ENCODE data around the gene PTP4A1.

The PTP4A1 gene

DNA sequence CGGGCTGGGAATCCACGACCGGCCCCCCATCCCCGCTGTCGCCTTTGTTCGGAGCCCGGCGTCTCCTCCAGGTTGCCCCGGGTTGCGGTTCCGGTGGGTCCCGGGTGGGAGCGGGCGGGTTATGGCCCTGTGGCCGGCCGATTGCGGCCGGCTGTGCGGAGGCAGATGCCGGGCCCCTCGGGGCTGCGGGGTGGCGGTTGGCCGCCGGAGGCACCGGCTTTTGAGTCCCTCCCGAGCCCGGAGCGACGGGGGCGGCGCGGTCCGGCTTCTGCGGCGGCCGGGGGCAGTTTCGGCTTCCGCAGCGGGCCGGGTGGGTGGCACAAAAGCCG is 431 bp downstream of the PTP4A1 start:
- no peak for TF ChIP-seq CTCF (IDR thresholded peaks at IDR 0.05; ENCODE audit: control extremely low read depth, extremely low read depth, low read depth, missing control alignments)
- ChIA-PET POLR2A (interaction anchor here (1.2 to 2.2 kb wide), 2 partner anchors 11 to 68 kb away, joined by 4 to 10 read pairs; no protein-coding TSS in a partner anchor), CTCF (interaction anchor here (1.3 to 2.5 kb wide), 5 partner anchors 20 to 221 kb away, joined by 4 to 18 read pairs (median 9); no protein-coding TSS in a partner anchor)
- DNase-seq (ENCODE audit: extremely low spot score): peak; percentile 14

GRCh38 chr6:63573076-63573898 is 1.0 kb downstream of the PTP4A1 start:
- ChIA-PET CTCF (interaction anchor here (0.6 to 2.5 kb wide), 19 partner anchors 9 to 229 kb away, joined by 3 to 21 read pairs (median 4); no protein-coding TSS in a partner anchor), POLR2A (interaction anchor here (0.8 to 2.2 kb wide), 4 partner anchors 11 to 68 kb away, joined by 3 to 10 read pairs (median 5); no protein-coding TSS in a partner anchor)
- TF ChIP-seq CTCF (IDR thresholded peaks at IDR 0.05; ENCODE audit: control extremely low read depth, extremely low read depth, low read depth, missing control alignments): no peak
- peak; percentile 62 for DNase-seq (ENCODE audit: extremely low spot score)

GRCh38 chr6:63573899-63574553 is 1.7 kb downstream of the PTP4A1 start:
- ChIA-PET CTCF (interaction anchor here (0.6 to 2.5 kb wide), 26 partner anchors 9 to 229 kb away, joined by 3 to 21 read pairs (median 4); no protein-coding TSS in a partner anchor), POLR2A (interaction anchor here (0.8 to 2.2 kb wide), 4 partner anchors 10 to 69 kb away, joined by 3 to 10 read pairs (median 5); no protein-coding TSS in a partner anchor)
- no peak for DNase-seq (ENCODE audit: extremely low spot score)
- peak; percentile 57 for TF ChIP-seq CTCF (IDR thresholded peaks at IDR 0.05; ENCODE audit: control extremely low read depth, extremely low read depth, low read depth, missing control alignments)

DNA sequence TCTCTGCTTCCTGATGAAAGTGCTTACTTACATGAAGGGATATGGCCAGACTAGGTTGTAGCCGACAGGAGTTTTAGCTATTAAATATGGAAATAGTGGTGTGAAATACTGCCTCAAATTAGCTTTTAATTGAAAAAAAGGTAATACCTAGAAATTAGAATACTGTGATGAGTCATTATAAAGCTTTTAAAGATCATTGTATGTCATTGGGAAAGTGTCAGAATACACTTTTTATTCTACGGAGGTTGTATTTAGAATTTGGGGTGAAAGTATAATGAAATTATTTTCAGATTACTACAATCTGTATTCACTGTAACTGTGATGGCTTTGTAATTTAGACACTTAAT is 2.2 kb downstream of the PTP4A1 start:
- no peak for DNase-seq (ENCODE audit: extremely low spot score)
- no peak for TF ChIP-seq CTCF (IDR thresholded peaks at IDR 0.05; ENCODE audit: control extremely low read depth, extremely low read depth, low read depth, missing control alignments)
- POLR2A ChIA-PET: interaction anchor here (2.2 kb wide), 1 partner anchor 10 kb away, joined by 10 read pairs; no protein-coding TSS in a partner anchor
- CTCF ChIA-PET: interaction anchor here (0.7 to 2.5 kb wide), 21 partner anchors 9 to 222 kb away, joined by 3 to 21 read pairs (median 4); no protein-coding TSS in a partner anchor

DNA sequence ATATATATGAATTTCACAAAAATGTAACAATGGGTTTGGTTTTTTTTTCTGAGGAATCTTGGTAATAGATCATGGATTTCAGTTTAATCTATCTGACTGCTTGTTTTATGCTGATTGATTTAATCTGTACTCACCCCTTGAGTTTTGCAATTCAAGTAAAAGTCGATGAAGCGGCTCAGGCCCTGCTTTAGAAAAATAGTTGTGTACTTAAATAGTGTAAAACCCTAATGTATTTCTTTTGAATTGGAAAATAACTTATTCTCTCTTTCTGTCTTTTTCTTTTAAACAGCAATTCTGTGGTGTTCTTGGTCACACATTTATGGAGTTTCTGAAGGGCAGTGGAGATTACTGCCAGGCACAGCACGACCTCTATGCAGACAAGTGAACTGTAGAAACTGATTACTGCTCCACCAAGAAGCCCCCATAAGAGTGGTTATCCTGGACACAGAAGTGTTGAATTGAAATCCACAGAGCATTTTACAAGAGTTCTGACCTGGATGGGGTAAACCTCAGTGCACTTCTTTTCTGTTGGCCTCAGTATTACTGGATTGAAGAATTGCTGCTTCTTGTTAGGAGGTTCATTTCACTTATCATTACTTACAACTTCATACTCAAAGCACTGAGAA is 4.0 kb downstream of the PTP4A1 start:
- ChIA-PET CTCF (interaction anchor here (1.1 to 1.2 kb wide), 3 partner anchors 22 to 226 kb away, joined by 3 to 7 read pairs (median 5); no protein-coding TSS in a partner anchor), POLR2A (interaction anchor here (1.1 kb wide), 1 partner anchor 22 kb away, joined by 3 read pairs; no protein-coding TSS in a partner anchor)
- no peak for TF ChIP-seq CTCF (IDR thresholded peaks at IDR 0.05; ENCODE audit: control extremely low read depth, extremely low read depth, low read depth, missing control alignments)
- no peak for DNase-seq (ENCODE audit: extremely low spot score)

Measured in GM10248 (cell line).